Hepatocyte (in vitro differentiated cells): Measurements from ENCODE around the gene UQCRFS1. TPM values are rescaled to one million over a fixed set of nuclear protein-coding genes. Genes with fewer than 3 reads are reported as not detected.

ENCODE experiments used
- DNase-seq: peaks from one replicate; pipeline ENCODE4 v3.0.0-alpha.2; 2016; ENCODE audit warnings: low spot score
- H2AFZ ChIP-seq: fragments of 200-600 bp; sonication (generic); 2 replicates; pipeline ENCODE4 v1.6.0; 2016; ENCODE audit warnings: antibody characterized with exemption, mild to moderate bottlenecking
- H3K27ac ChIP-seq: fragments of 200-600 bp; sonication (generic); 2 replicates; pipeline ENCODE4 v1.5.1; 2016; ENCODE audit warnings: mild to moderate bottlenecking
- H3K27me3 ChIP-seq: fragments of 200-600 bp; sonication (generic); 2 replicates; pipeline ENCODE4 v1.6.1; 2016
- H3K36me3 ChIP-seq: fragments of 200-600 bp; sonication (generic); replicated peaks from 2 replicates; pipeline ENCODE4 v1.5.1; 2016; ENCODE audit warnings: low read depth; ENCODE audit not compliant: insufficient read depth
- H3K4me1 ChIP-seq: fragments of 200-600 bp; sonication (generic); 2 replicates; pipeline ENCODE4 v1.5.1; 2016; ENCODE audit warnings: mild to moderate bottlenecking, moderate library complexity; ENCODE audit not compliant: insufficient read depth
- H3K4me2 ChIP-seq: fragments of 200-600 bp; sonication (generic); 2 replicates; pipeline ENCODE4 v1.6.0; 2016
- H3K4me3 ChIP-seq: fragments of 200-600 bp; sonication (generic); 2 replicates; pipeline ENCODE4 v1.5.1; 2016; ENCODE audit warnings: mild to moderate bottlenecking
- H3K79me2 ChIP-seq: fragments of 200-600 bp; sonication (generic); 2 replicates; pipeline ENCODE4 v1.6.0; 2017; ENCODE audit warnings: mild to moderate bottlenecking
- H3K9me2 ChIP-seq: fragments of 200-600 bp; sonication (generic); replicated peaks from 2 replicates; pipeline ENCODE4 v1.6.0; 2017; ENCODE audit warnings: mild to moderate bottlenecking; ENCODE audit not compliant: insufficient read depth
- H3K9me3 ChIP-seq: fragments of 200-600 bp; sonication (generic); 2 replicates; pipeline ENCODE4 v1.5.1; 2016; ENCODE audit warnings: low read depth, mild to moderate bottlenecking
- H4K20me1 ChIP-seq: fragments of 200-600 bp; sonication (generic); 2 replicates; pipeline ENCODE4 v1.6.0; 2016; ENCODE audit warnings: mild to moderate bottlenecking; ENCODE audit not compliant: insufficient read depth, poor library complexity, severe bottlenecking
- EZH2 ChIP-seq: fragments of 200-600 bp; sonication (generic); IDR thresholded peaks from 2 replicates; pipeline ENCODE4 v1.6.1; 2016; ENCODE audit warnings: antibody characterized with exemption, mild to moderate bottlenecking, borderline replicate concordance
- EZH2phosphoT487 ChIP-seq: fragments of 200-600 bp; sonication (generic); IDR thresholded peaks from one replicate; pipeline ENCODE4 v1.6.1; 2018; ENCODE audit warnings: antibody characterized with exemption, mild to moderate bottlenecking, low read depth, moderate library complexity; ENCODE audit not compliant: unreplicated experiment, severe bottlenecking
- WGBS: methylation state at CpG from one replicate; pipeline ENCODE4 v1.1.6; 2016; ENCODE audit warnings: low lambda C conversion rate; ENCODE audit errors: missing lambda C conversion rate; 5-methylcytosine and 5-hydroxymethylcytosine counted together
- polyA plus RNA-seq: library from polyadenylated mRNA; unstranded; fragments of >200 nt; fragmentation: Nextera tagmentation; extraction: Ambion mirVana; gene quantifications from 2 replicates; pipeline ENCODE4 v1.2.1, GENCODE V29; 2016
- total RNA-seq: library from RNA; depleted of rRNA; stranded (reverse); fragments of >200 nt; gene quantifications from 2 replicates; pipeline ENCODE4 v1.2.3, GENCODE V29; 2014
- TF ChIP-seq, protein P1 (sequence below): fragments of 200-600 bp; sonication (generic); IDR thresholded peaks from 2 replicates; pipeline ENCODE4 v1.5.1; 2016; ENCODE audit warnings: antibody characterized with exemption, mild to moderate bottlenecking; ENCODE audit not compliant: poor library complexity

The UQCRFS1 gene
- total and polyA plus RNA-seq, 2 experiments from 2014 or later, result 45.0 to 79.0 TPM

DNA sequence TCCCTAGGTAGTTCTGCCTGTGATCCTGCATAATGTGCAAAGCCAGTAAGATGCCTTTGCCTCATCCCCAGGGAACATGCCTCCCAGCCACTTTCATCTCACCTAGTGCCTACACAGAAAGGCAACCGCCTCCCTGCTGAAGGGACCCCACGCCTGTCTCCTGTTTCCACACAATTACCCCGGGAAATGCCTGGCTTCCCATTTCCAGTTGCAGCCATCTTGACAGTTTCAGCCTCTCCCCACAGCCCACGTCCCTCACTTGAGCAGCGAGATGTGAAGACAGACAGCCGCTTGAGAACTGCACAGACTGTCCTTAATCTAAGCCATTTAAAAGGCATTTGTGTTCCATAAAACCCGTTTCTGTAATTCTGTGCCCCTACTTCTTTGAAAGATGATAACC, 4.7 kb upstream of the UQCRFS1 start:
- Histone ChIP-seq H3K27me3 (no peaks in the 10 kb centered on the region), H2AFZ (no peak overlapping the region), H3K27ac (no peak overlapping the region), H3K4me2 (no peak overlapping the region), H3K36me3 (no peaks in the 10 kb centered on the region), H3K9me3 (no peaks in the 10 kb centered on the region), H3K9me2 (no peaks in the 10 kb centered on the region), H3K4me1 (no peaks in the 10 kb centered on the region), H3K4me3 (no peak overlapping the region), H3K79me2 (peaks cover 1% of the 10 kb centered on the region), H4K20me1 (no peaks in the 10 kb centered on the region)
- TF ChIP-seq EZH2, result no peak
- TF ChIP-seq EZH2phosphoT487, result no peak
- TF ChIP-seq, protein P1, sequence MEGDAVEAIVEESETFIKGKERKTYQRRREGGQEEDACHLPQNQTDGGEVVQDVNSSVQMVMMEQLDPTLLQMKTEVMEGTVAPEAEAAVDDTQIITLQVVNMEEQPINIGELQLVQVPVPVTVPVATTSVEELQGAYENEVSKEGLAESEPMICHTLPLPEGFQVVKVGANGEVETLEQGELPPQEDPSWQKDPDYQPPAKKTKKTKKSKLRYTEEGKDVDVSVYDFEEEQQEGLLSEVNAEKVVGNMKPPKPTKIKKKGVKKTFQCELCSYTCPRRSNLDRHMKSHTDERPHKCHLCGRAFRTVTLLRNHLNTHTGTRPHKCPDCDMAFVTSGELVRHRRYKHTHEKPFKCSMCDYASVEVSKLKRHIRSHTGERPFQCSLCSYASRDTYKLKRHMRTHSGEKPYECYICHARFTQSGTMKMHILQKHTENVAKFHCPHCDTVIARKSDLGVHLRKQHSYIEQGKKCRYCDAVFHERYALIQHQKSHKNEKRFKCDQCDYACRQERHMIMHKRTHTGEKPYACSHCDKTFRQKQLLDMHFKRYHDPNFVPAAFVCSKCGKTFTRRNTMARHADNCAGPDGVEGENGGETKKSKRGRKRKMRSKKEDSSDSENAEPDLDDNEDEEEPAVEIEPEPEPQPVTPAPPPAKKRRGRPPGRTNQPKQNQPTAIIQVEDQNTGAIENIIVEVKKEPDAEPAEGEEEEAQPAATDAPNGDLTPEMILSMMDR, result no peak
- no peak for DNase-seq
- WGBS, result 79% methylated on average over 7 of the region's 7 CpGs

DNA sequence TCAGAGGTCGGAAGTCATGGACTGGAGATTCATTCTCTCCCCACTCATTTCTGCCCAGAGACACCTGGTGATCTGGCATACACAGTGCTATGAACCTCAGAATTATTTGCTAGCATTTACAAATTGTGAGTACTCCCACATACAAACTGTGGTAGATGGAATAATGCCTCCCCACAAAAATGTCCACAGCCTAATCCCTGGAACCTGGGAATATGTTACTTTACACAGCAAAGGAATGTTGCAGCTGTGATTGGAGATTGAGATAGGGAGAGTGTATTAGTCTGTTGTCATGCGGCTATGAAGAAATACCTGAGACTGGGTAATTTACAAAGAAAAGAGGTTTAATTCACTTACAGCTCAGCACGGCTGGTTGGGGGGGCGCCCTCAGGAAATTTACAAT, 3.1 kb upstream of the UQCRFS1 start:
- no peaks in the 10 kb centered on the region for H3K9me2 ChIP-seq
- no peak overlapping the region for H3K4me3 ChIP-seq
- H3K36me3 ChIP-seq, result no peaks in the 10 kb centered on the region
- no peak for DNase-seq
- H3K27me3 ChIP-seq, result no peaks in the 10 kb centered on the region
- TF ChIP-seq EZH2 (no peak), EZH2phosphoT487 (no peak)
- TF ChIP-seq, protein P1, result no peak
- H2AFZ ChIP-seq, result no peak overlapping the region
- H3K4me2 ChIP-seq, result no peak overlapping the region
- H4K20me1 ChIP-seq, result peaks cover 12% of the 10 kb centered on the region
- H3K9me3 ChIP-seq, result no peaks in the 10 kb centered on the region
- 48% methylated on average over 4 of the region's 4 CpGs for WGBS
- peaks cover 17% of the 10 kb centered on the region for H3K79me2 ChIP-seq
- H3K4me1 ChIP-seq, result peaks cover 6% of the 10 kb centered on the region
- no peak overlapping the region for H3K27ac ChIP-seq

DNA sequence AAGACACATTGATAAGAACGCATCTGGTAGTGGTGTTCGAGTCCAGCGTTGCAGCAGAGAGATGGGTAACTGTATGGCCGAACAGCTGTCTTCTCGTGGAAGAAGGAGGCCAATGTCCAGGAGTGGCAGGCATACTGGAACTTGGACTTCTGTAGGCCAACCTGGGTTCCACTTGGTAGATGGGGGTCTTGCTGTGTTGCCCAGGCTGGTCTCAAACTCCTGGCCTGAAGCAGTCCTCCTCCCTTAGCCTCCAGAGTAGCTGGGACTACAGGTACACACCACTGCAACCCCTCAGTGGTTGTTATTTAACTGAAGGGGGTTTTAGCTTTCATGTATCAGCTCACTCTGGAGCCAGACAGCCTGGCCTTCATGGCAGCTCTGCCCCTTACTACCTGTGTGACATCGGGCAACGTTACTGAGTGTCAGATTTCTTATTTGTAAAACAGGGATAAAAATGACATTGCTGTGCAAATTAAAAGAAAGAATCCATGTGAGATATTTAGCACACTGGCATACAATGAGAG, 2.4 kb upstream of the UQCRFS1 start:
- Histone ChIP-seq H2AFZ (no peak overlapping the region), H3K9me3 (no peaks in the 10 kb centered on the region)

More for the DNA sequence above, 2.4 kb upstream of the UQCRFS1 start:
- no peaks in the 10 kb centered on the region for H3K9me2 ChIP-seq
- no peak overlapping the region for H3K4me3 ChIP-seq
- H3K4me1 ChIP-seq, result peaks cover 6% of the 10 kb centered on the region
- no peak overlapping the region for H3K27ac ChIP-seq
- H3K27me3 ChIP-seq, result no peaks in the 10 kb centered on the region
- no peaks in the 10 kb centered on the region for H3K36me3 ChIP-seq
- no peak overlapping the region for H3K4me2 ChIP-seq
- no peak for DNase-seq
- TF ChIP-seq, protein P1, result no peak
- TF ChIP-seq EZH2 (no peak), EZH2phosphoT487 (no peak)
- peaks cover 21% of the 10 kb centered on the region for H3K79me2 ChIP-seq
- H4K20me1 ChIP-seq, result peaks cover 12% of the 10 kb centered on the region
- WGBS, result 90% methylated on average over 7 of the region's 7 CpGs
